Caco-2 (cell line): ENCODE results near the gene WDR83. TPM values are rescaled to one million over a fixed set of nuclear protein-coding genes. Genes with fewer than 3 reads are reported as not detected.

ENCODE experiments used
- BruUV-seq: library from RNA; stranded (reverse); fragments of 400-500 nt; replicated peaks from 2 replicates; lab custom pipeline; 2021; lab: Mats Ljungman, UMichigan
- CTCF ChIA-PET: fragments of 300-600 bp; sonication (Branson Sonifier 250); formaldehyde crosslinking; loops from one replicate; lab custom pipeline; 2022; ENCODE audit warnings: antibody characterized with exemption; lab: Charles Lee
- POLR2A ChIA-PET: fragments of 300-600 bp; sonication (Branson Sonifier 250); formaldehyde crosslinking; loops from one replicate; lab custom pipeline; 2022; ENCODE audit warnings: antibody characterized with exemption; lab: Charles Lee
- DNase-seq, 2 experiments: peaks; one replicate each; pipeline versions ENCODE4 v3.0.0 to v3.0.0-alpha.2; 2020 to 2022
- H3K27me3 ChIP-seq: replicated peaks from 2 replicates; pipeline ENCODE4 v1.6.0; 2011; ENCODE audit warnings: low read length; ENCODE audit not compliant: control insufficient read depth, insufficient read depth
- H3K36me3 ChIP-seq: 2 replicates; pipeline ENCODE4 v1.5.1; 2011; ENCODE audit warnings: low read length; ENCODE audit not compliant: control insufficient read depth, insufficient read depth
- H3K4me1 ChIP-seq: fragments of 250-450 bp; sonication (Bioruptor Pico); 2 replicates; pipeline ENCODE4 v1.5.1; 2020; ENCODE audit warnings: mild to moderate bottlenecking
- H3K4me3 ChIP-seq: 2 replicates; pipeline ENCODE4 v1.5.1; 2011; ENCODE audit warnings: low read depth, mild to moderate bottlenecking, control low read depth, low read length
- H3K9me3 ChIP-seq: fragments of 250-450 bp; sonication (Bioruptor Pico); 2 replicates; pipeline ENCODE4 v1.5.1; 2020; ENCODE audit warnings: mild to moderate bottlenecking, moderate library complexity
- H3K27ac Mint-ChIP-seq: one replicate; pipeline ENCODE4 v1.8.0; 2022; ENCODE audit warnings: mixed read lengths; ENCODE audit not compliant: unreplicated experiment
- H3K27me3 Mint-ChIP-seq: one replicate; pipeline ENCODE4 v1.8.0; 2022; ENCODE audit warnings: mixed read lengths; ENCODE audit not compliant: insufficient read depth, unreplicated experiment
- H3K36me3 Mint-ChIP-seq: one replicate; pipeline ENCODE4 v1.8.0; 2022; ENCODE audit warnings: mild to moderate bottlenecking, mixed read lengths; ENCODE audit not compliant: insufficient read depth, unreplicated experiment
- H3K4me1 Mint-ChIP-seq: one replicate; pipeline ENCODE4 v1.8.0; 2022; ENCODE audit warnings: low read depth, mixed read lengths; ENCODE audit not compliant: unreplicated experiment
- H3K4me3 Mint-ChIP-seq: one replicate; pipeline ENCODE4 v1.8.0; 2022; ENCODE audit warnings: mild to moderate bottlenecking, moderate library complexity, mixed read lengths; ENCODE audit not compliant: unreplicated experiment
- H3K9me3 Mint-ChIP-seq: one replicate; pipeline ENCODE4 v1.8.0; 2022; ENCODE audit warnings: mixed read lengths; ENCODE audit not compliant: unreplicated experiment
- intact Hi-C: fragments of 100-400 bp; cut with micrococcal nuclease; formaldehyde crosslinking; loops from one replicate; pipeline ENCODE4 v1.10.0; 2022; ENCODE audit not compliant: unreplicated experiment
- total RNA-seq: library from RNA; stranded (reverse); gene quantifications from 2 replicates; pipeline ENCODE4 v1.2.3, GENCODE V29; 2022
- TF ChIP-seq, protein P1 (sequence below), 2 experiments: fragments of 200-600 bp in 1 of 2; IDR thresholded peaks; 1 replicate in 1 of 2; 2 replicates in 1 of 2; pipeline versions ENCODE4 v1.5.1 to v1.8.0; 2011 to 2022; ENCODE audit warnings: antibody characterized with exemption in 1 of 2, control low read depth in 1 of 2, inconsistent platforms in 1 of 2, low read depth in 1 of 2, low read length in 1 of 2, mild to moderate bottlenecking in 1 of 2, moderate library complexity in 1 of 2; ENCODE audit not compliant: insufficient read depth in 1 of 2, severe bottlenecking in 1 of 2, unreplicated experiment in 1 of 2

The WDR83 gene
- total RNA-seq, 1 experiment from 2014 or later: 17.5 TPM

- Mint-ChIP-seq H3K4me3 (no peak overlapping the region), H3K27ac (no peak overlapping the region), H3K36me3 (peaks cover 76% of the 10 kb centered on the region), H3K4me1 (no peaks in the 10 kb centered on the region), H3K9me3 (peaks cover 9% of the 10 kb centered on the region), H3K27me3 (no peaks in the 10 kb centered on the region)
- CTCF ChIA-PET: no interaction called here
- intact Hi-C loops: no loop called here
- Histone ChIP-seq H3K4me1 (no peaks in the 10 kb centered on the region), H3K36me3 (peaks cover 2% of the 10 kb centered on the region), H3K9me3 (peaks cover 20% of the 10 kb centered on the region), H3K27me3 (no peaks in the 10 kb centered on the region), H3K4me3 (no peak overlapping the region)
- BruUV-seq: no TSS peak
- TF ChIP-seq, protein P1, sequence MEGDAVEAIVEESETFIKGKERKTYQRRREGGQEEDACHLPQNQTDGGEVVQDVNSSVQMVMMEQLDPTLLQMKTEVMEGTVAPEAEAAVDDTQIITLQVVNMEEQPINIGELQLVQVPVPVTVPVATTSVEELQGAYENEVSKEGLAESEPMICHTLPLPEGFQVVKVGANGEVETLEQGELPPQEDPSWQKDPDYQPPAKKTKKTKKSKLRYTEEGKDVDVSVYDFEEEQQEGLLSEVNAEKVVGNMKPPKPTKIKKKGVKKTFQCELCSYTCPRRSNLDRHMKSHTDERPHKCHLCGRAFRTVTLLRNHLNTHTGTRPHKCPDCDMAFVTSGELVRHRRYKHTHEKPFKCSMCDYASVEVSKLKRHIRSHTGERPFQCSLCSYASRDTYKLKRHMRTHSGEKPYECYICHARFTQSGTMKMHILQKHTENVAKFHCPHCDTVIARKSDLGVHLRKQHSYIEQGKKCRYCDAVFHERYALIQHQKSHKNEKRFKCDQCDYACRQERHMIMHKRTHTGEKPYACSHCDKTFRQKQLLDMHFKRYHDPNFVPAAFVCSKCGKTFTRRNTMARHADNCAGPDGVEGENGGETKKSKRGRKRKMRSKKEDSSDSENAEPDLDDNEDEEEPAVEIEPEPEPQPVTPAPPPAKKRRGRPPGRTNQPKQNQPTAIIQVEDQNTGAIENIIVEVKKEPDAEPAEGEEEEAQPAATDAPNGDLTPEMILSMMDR (IDR thresholded peaks at IDR 0.05; ENCODE audit: insufficient read depth in 1 of 2, low read depth in 1 of 2, low read length in 1 of 2, severe bottlenecking in 1 of 2, unreplicated experiment in 1 of 2): no peak
- DNase-seq: no peak
- POLR2A ChIA-PET: no interaction called here
Observed at GRCh38 chr19:12623361-12624031, 43.1 kb upstream of the WDR83 start.

GRCh38 chr19:12626958-12627357 is 39.6 kb upstream of the WDR83 start:
- Histone ChIP-seq H3K4me1 (no peaks in the 10 kb centered on the region), H3K36me3 (peaks cover 2% of the 10 kb centered on the region), H3K4me3 (no peak overlapping the region), H3K9me3 (peaks cover 40% of the 10 kb centered on the region), H3K27me3 (no peaks in the 10 kb centered on the region)
- H3K27me3 Mint-ChIP-seq: no peaks in the 10 kb centered on the region
- H3K9me3 Mint-ChIP-seq: peaks cover 17% of the 10 kb centered on the region
- H3K4me3 Mint-ChIP-seq: no peak overlapping the region
- POLR2A ChIA-PET: no interaction called here
- CTCF ChIA-PET: no interaction called here
- TF ChIP-seq, protein P1 (IDR thresholded peaks at IDR 0.05; ENCODE audit: insufficient read depth in 1 of 2, low read depth in 1 of 2, low read length in 1 of 2, severe bottlenecking in 1 of 2, unreplicated experiment in 1 of 2): no peak
- intact Hi-C loops: no loop called here
- no peak for DNase-seq
- no TSS peak for BruUV-seq
- H3K27ac Mint-ChIP-seq: no peak overlapping the region
- H3K4me1 Mint-ChIP-seq: no peaks in the 10 kb centered on the region
- peaks cover 76% of the 10 kb centered on the region for H3K36me3 Mint-ChIP-seq

DNA sequence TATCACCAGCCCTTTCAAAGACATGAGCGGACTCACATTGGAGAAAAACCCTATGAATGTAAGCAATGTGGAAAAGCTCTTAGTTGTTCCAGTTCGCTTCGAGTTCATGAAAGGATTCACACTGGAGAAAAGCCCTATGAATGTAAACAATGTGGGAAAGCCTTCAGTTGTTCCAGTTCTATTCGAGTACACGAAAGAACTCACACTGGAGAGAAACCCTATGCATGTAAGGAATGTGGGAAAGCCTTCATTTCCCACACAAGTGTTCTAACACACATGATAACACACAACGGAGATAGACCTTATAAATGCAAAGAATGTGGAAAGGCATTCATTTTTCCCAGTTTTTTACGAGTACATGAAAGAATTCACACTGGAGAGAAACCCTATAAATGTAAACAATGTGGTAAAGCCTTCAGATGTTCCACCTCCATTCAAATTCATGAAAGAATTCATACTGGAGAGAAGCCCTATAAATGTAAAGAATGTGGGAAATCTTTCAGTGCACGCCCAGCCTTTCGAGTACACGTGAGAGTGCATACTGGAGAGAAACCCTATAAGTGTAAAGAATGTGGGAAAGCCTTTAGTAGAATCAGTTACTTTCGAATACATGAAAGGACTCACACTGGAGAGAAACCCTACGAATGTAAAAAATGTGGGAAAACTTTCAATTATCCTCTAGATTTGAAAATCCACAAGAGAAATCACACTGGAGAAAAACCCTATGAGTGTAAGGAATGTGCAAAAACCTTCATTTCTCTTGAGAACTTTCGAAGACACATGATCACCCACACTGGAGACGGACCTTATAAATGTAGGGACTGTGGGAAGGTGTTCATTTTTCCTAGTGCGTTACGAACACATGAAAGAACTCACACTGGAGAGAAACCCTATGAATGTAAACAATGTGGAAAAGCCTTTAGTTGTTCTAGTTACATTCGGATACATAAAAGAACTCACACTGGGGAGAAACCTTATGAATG is 38.3 kb upstream of the WDR83 start:
- H3K27ac Mint-ChIP-seq: no peak overlapping the region
- CTCF ChIA-PET: no interaction called here

More for the DNA sequence above, 38.3 kb upstream of the WDR83 start:
- H3K4me3 Mint-ChIP-seq: no peak overlapping the region
- no peaks in the 10 kb centered on the region for H3K4me1 Mint-ChIP-seq
- H3K4me3 ChIP-seq: no peak overlapping the region
- DNase-seq: no peak
- H3K27me3 Mint-ChIP-seq: no peaks in the 10 kb centered on the region
- H3K36me3 ChIP-seq: peaks cover 2% of the 10 kb centered on the region
- no peaks in the 10 kb centered on the region for H3K27me3 ChIP-seq
- H3K9me3 ChIP-seq: peaks cover 40% of the 10 kb centered on the region
- TF ChIP-seq, protein P1 (IDR thresholded peaks at IDR 0.05; ENCODE audit: insufficient read depth in 1 of 2, low read depth in 1 of 2, low read length in 1 of 2, severe bottlenecking in 1 of 2, unreplicated experiment in 1 of 2): no peak
- H3K9me3 Mint-ChIP-seq: peaks cover 17% of the 10 kb centered on the region
- intact Hi-C loops: no loop called here
- BruUV-seq: no TSS peak
- POLR2A ChIA-PET: no interaction called here
- peaks cover 68% of the 10 kb centered on the region for H3K36me3 Mint-ChIP-seq
- H3K4me1 ChIP-seq: no peaks in the 10 kb centered on the region
